Lower lobe of right lung (tissue), 2 donors: ENCODE measurements around the gene MYO9A. TPM values are rescaled to one million over a fixed set of nuclear protein-coding genes. Genes with fewer than 3 reads are reported as not detected.

ENCODE experiments used
- ATAC-seq, 2 donors: fragments of 200-7000 bp; cut with Tn5 transposase; one replicate each; pipeline ENCODE4 v1.9.1; 2020 to 2022; ENCODE audit warnings: mild to moderate bottlenecking in 2 of 2, moderate library complexity in 2 of 2
- DNase-seq: peaks from one replicate; pipeline ENCODE4 v3.0.0-alpha.2; 2020
- H3K27ac ChIP-seq: fragments of 200-600 bp; one replicate; pipeline ENCODE4 v1.8.0; 2022
- H3K27me3 ChIP-seq: fragments of 200-600 bp; one replicate; pipeline ENCODE4 v1.8.0; 2022; ENCODE audit warnings: low read depth
- H3K36me3 ChIP-seq: fragments of 200-600 bp; one replicate; pipeline ENCODE4 v1.8.0; 2022; ENCODE audit warnings: mild to moderate bottlenecking
- H3K4me1 ChIP-seq: fragments of 200-600 bp; one replicate; pipeline ENCODE4 v1.8.0; 2022
- H3K4me3 ChIP-seq: fragments of 200-600 bp; one replicate; pipeline ENCODE4 v1.8.0; 2022; ENCODE audit warnings: mild to moderate bottlenecking
- H3K9me3 ChIP-seq: fragments of 200-600 bp; one replicate; pipeline ENCODE4 v1.8.0; 2022
- CTCF ChIP-seq: fragments of 200-600 bp; IDR thresholded peaks from one replicate; pipeline ENCODE4 v1.8.0; 2022; ENCODE audit warnings: antibody characterized with exemption, mild to moderate bottlenecking
- intact Hi-C: fragments of 100-400 bp; cut with DNase I; formaldehyde crosslinking; loops from one replicate; pipeline ENCODE4 v1.11.0; 2022
- total RNA-seq: library from RNA; stranded (reverse); fragmentation: NEBNext Ultra II Directional; extraction: Animal tissue kit (Norgen Biotek cat#: 25700); gene quantifications from one replicate; pipeline ENCODE4 v1.2.1, GENCODE V29; 2021
- donor health status: DM: no; HTN: yes; CAD: no; lungs with severe emphysema.

The MYO9A gene
- total RNA-seq, 1 donor from 2014 or later: 73.8 TPM

- no peak for TF ChIP-seq CTCF
- Histone ChIP-seq H3K4me1 (peaks cover 36% of the 10 kb centered on the region), H3K36me3 (no peaks in the 10 kb centered on the region), H3K27ac (peak overlapping the region; percentile 79), H3K27me3 (no peaks in the 10 kb centered on the region), H3K4me3 (peak overlapping the region; percentile 63), H3K9me3 (no peaks in the 10 kb centered on the region)
- peak; percentile 95 for DNase-seq
- intact Hi-C loops: no loop called here
- ATAC-seq: peak; percentile 89 to 91
Observed at GRCh38 chr15:72155003-72155621, 37.2 kb upstream of the MYO9A start.

- no peaks in the 10 kb centered on the region for H3K27me3 ChIP-seq
- H3K4me3 ChIP-seq: no peak overlapping the region
- ATAC-seq (no peak), DNase-seq (no peak)
- peaks cover 36% of the 10 kb centered on the region for H3K4me1 ChIP-seq
- no peaks in the 10 kb centered on the region for H3K9me3 ChIP-seq
- peak overlapping the region; percentile 79 for H3K27ac ChIP-seq
- TF ChIP-seq CTCF: no peak
- no peaks in the 10 kb centered on the region for H3K36me3 ChIP-seq
- intact Hi-C loops: no loop called here
Observed at GRCh38 chr15:72154316-72154715, 36.4 kb upstream of the MYO9A start.

DNA sequence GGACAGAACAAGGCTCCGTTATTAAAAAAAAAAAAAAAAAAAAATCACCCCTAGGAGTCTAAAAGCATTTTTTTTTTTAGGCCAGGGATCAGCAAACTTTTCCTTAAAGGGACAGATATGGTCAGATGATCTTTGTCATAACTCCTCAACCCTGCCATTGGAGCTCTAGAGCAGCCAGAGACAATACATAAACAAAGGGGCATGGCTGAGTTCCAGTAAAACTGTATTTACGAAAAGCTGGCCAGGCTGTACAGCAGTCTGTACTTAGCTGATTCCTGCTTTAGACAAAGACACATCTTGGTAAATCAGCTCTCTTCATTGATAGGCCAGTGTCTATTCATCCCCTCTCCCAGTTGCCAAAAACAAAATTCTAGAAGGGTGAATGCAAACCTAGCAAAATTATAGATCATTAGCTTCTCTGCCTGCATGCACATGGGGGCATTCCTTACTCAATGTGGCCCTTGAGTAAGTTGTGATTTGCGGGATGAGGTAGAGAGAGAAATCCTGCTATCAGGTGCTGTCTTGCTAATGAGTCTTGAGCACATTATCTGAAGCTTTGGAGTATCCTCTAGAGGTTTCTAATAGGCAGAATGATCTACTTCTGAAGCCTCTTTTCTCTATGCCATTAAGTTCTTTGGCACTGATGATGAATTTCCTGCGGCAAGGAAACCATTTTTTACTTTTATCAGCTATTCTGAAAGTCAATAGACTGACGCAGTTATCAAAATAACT, 35.5 kb upstream of the MYO9A start:
- H3K4me3 ChIP-seq: no peak overlapping the region
- ATAC-seq (no peak), DNase-seq (no peak)
- no peaks in the 10 kb centered on the region for H3K9me3 ChIP-seq
- peaks cover 36% of the 10 kb centered on the region for H3K4me1 ChIP-seq
- peak overlapping the region; percentile 79 for H3K27ac ChIP-seq
- intact Hi-C loops: no loop called here
- H3K27me3 ChIP-seq: no peaks in the 10 kb centered on the region
- no peaks in the 10 kb centered on the region for H3K36me3 ChIP-seq
- no peak for TF ChIP-seq CTCF

DNA sequence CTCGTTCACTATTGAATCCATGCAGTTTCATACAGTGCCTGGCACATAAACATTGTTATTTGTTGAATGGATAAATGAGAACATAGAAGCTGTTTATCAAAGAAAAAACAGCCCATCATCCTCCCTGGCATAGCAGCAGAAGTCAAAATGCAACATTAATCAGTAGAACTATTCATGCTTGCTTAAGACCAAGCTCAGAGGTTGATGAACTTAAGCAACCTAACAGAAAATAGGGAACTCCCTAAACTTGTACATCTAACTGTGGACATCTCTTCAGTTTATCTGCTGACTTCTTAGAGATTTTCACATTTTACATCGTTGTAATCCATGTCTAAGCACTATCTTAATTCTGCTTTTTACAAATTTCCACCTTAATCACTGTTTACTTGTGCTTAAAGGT, 29.5 kb upstream of the MYO9A start:
- Histone ChIP-seq H3K27ac (no peak overlapping the region), H3K9me3 (no peaks in the 10 kb centered on the region), H3K36me3 (no peaks in the 10 kb centered on the region), H3K4me3 (no peak overlapping the region), H3K27me3 (no peaks in the 10 kb centered on the region), H3K4me1 (no peaks in the 10 kb centered on the region)
- DNase-seq: no peak
- intact Hi-C loops: no loop called here
- no peak for ATAC-seq
- no peak for TF ChIP-seq CTCF

- intact Hi-C loops: no loop called here
- Histone ChIP-seq H3K4me3 (no peak overlapping the region), H3K9me3 (no peaks in the 10 kb centered on the region), H3K27ac (no peak overlapping the region), H3K27me3 (no peaks in the 10 kb centered on the region), H3K4me1 (no peaks in the 10 kb centered on the region), H3K36me3 (no peaks in the 10 kb centered on the region)
- DNase-seq (no peak), ATAC-seq (no peak)
- TF ChIP-seq CTCF: no peak
Observed at GRCh38 chr15:72146934-72147333, 29.0 kb upstream of the MYO9A start.
